H1 (cell line): ENCODE data around the gene GRK6. TPM values are rescaled to one million over a fixed set of nuclear protein-coding genes. Genes with fewer than 3 reads are reported as not detected.

Experiments used
- FOSL1 ChIP-seq: IDR thresholded peaks from 2 replicates; pipeline ENCODE4 v1.6.1; 2011; ENCODE audit warnings: mild to moderate bottlenecking, low read depth, low read length, moderate library complexity; ENCODE audit not compliant: insufficient read depth
- JUND ChIP-seq: IDR thresholded peaks from 2 replicates; pipeline ENCODE4 v1.6.1; 2011; ENCODE audit warnings: mild to moderate bottlenecking, improper control_type of control experiment, low read length
- TAF1 ChIP-seq: IDR thresholded peaks from 2 replicates; pipeline ENCODE4 v1.6.1; 2011; ENCODE audit warnings: mild to moderate bottlenecking, low read depth, low read length
- polyA plus RNA-seq, 7 experiments: library from polyadenylated mRNA; depleted of rRNA in 3 of 7; stranded (reverse) in 5 of 7; unstranded in 2 of 7; fragments of >200 nt in 5 of 7; fragments of 200-250 nt in 2 of 7; gene quantifications; 1 replicate in 5 of 7; 2 replicates in 1 of 7; 4 replicates in 1 of 7; pipeline versions ENCODE4 v1.2.1 to v1.2.3, GENCODE V29; 2011 to 2013; ENCODE audit warnings: missing spikeins in 2 of 7, mixed read lengths in 2 of 7
- total RNA-seq: library from RNA; stranded (reverse); fragmentation: NEBNext Ultra II Directional; extraction: Animal tissue kit (Norgen Biotek cat#: 25700); gene quantifications from 2 replicates; pipeline ENCODE4 v1.2.1, GENCODE V29; 2021

Gene GRK6
- total and polyA plus RNA-seq, 2 of the 8 experiments (the other 6 are each of a cell fraction or from before 2014, with no cell fraction given) = 31.8 to 57.8 TPM

- TF ChIP-seq TAF1 (peak; percentile 50), JUND (peak; percentile 98), FOSL1 (no peak)
- TF ChIP-seq, all 59 proteins: peak for 19
These were observed 28.0 kb downstream of the GRK6 start (continued) for GRCh38 chr5:177454397-177455035.
